ENCODE data around the gene STAT1.
"Not testable (repeated sequence)": the region's sequence is repeated elsewhere in the genome, so short reads cannot be mapped to it uniquely, and the experiment has no call there.

Gene STAT1

DNA sequence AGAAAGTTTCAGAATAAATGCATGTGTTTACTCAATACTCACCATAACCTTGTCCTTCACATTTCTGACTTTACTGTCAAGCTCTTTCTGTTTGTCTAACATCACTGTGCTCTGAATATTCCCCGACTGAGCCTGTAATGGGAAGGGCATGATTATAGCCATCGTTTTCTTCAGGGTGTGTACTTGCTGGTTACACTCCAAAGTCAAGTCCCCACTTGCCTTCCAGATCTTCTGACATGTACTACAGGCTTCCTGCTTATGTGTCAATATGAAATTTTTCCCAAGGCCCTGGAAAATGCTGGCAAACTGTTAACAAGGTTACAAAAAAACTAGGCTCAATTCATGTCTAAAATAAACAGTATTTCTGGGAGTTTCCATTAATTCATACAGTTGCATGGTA, 12.9 kb downstream of the STAT1 start:
- H3K4me3 ChIP-seq (ENCODE audit: low read depth, low read length): no peak overlapping the region
- DNase-seq (ENCODE audit: low read depth): no peak
- TF ChIP-seq, protein P1, sequence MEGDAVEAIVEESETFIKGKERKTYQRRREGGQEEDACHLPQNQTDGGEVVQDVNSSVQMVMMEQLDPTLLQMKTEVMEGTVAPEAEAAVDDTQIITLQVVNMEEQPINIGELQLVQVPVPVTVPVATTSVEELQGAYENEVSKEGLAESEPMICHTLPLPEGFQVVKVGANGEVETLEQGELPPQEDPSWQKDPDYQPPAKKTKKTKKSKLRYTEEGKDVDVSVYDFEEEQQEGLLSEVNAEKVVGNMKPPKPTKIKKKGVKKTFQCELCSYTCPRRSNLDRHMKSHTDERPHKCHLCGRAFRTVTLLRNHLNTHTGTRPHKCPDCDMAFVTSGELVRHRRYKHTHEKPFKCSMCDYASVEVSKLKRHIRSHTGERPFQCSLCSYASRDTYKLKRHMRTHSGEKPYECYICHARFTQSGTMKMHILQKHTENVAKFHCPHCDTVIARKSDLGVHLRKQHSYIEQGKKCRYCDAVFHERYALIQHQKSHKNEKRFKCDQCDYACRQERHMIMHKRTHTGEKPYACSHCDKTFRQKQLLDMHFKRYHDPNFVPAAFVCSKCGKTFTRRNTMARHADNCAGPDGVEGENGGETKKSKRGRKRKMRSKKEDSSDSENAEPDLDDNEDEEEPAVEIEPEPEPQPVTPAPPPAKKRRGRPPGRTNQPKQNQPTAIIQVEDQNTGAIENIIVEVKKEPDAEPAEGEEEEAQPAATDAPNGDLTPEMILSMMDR (IDR thresholded peaks at IDR 0.05; ENCODE audit: insufficient read depth, low read depth, low read length, missing control alignments): no peak

DNA sequence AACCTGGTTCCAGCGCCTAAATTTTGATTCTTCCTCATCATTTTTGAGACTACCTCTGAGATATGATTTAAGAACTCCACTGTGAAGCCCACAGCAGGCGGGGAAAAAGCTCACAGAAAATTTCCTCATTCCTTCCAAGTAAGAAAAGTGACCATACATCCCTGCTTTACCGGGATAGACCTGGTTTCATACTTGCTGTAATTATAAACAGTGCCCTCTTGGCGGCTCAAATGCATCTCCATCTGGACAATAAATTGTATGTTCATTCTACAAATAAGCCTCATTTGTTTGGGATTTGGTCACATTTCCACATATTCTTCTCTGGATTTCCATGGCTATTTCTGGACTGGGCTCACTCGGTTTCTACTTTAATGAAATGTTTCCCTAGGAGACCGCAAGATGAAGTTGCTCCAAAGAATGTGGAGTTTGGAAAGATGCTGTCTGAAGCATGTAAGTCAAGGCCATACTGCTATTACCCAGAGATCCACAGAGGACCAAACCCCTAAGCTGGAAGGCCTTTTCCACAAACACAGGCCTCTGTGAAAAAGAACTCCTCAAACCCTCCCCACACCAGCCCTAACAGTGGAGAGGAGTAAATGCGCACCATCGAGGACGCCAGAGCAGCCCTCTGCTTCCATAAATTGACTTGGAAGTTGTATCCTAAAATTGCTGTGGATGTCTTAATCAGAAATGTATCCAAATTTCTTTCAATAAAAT, 13.9 kb downstream of the STAT1 start:
- H3K4me3 ChIP-seq (ENCODE audit: low read depth, low read length): no peak overlapping the region
- DNase-seq (ENCODE audit: low read depth): no peak
- TF ChIP-seq, protein P1 (IDR thresholded peaks at IDR 0.05; ENCODE audit: insufficient read depth, low read depth, low read length, missing control alignments): no peak

GRCh38 chr2:190999058-190999457, 14.9 kb downstream of the STAT1 start:
- no peak overlapping the region for H3K4me3 ChIP-seq (ENCODE audit: low read depth, low read length)
- TF ChIP-seq, protein P1 (IDR thresholded peaks at IDR 0.05; ENCODE audit: insufficient read depth, low read depth, low read length, missing control alignments): no peak
- DNase-seq (ENCODE audit: low read depth): no peak

GRCh38 chr2:190997526-190998113, 16.4 kb downstream of the STAT1 start:
- DNase-seq (ENCODE audit: low read depth): no peak
- TF ChIP-seq, protein P1 (IDR thresholded peaks at IDR 0.05; ENCODE audit: insufficient read depth, low read depth, low read length, missing control alignments): no peak
- H3K4me3 ChIP-seq (ENCODE audit: low read depth, low read length): no peak overlapping the region

GRCh38 chr2:190996947-190997346, 17.0 kb downstream of the STAT1 start:
- no peak for DNase-seq (ENCODE audit: low read depth)
- no peak overlapping the region for H3K4me3 ChIP-seq (ENCODE audit: low read depth, low read length)
- TF ChIP-seq, protein P1 (IDR thresholded peaks at IDR 0.05; ENCODE audit: insufficient read depth, low read depth, low read length, missing control alignments): no peak

- H3K4me3 ChIP-seq (ENCODE audit: low read depth, low read length): no peak overlapping the region
- peak; percentile 47 for DNase-seq (ENCODE audit: low read depth)
- TF ChIP-seq, protein P1 (IDR thresholded peaks at IDR 0.05; ENCODE audit: insufficient read depth, low read depth, low read length, missing control alignments): peak; percentile 52
Measured at GRCh38 chr2:190996338-190996946, 17.5 kb downstream of the STAT1 start.

DNA sequence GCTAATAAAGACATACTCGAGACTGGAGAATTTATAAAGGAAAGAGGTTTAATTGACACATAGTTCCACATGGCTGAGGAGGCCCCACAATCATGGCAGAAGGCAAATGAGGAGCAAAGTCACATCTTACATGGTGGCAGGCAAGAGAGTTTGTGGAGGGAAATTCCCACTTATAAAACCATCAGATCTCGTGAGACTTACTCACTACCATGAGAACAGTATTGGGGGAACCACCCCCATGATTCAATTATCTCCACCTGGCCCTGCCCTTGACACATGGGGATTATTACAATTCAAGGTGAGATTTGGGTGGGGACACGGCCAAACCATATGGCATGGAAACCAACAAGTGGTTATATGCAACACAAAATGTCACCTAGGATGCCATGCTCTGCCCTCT, 18.7 kb downstream of the STAT1 start:
- not testable (repeated sequence) for DNase-seq (ENCODE audit: low read depth); H3K4me3 ChIP-seq (ENCODE audit: low read depth, low read length)
